ENCODE measurements around the gene DNAH2. TPM values are rescaled to one million over a fixed set of nuclear protein-coding genes. Genes with fewer than 3 reads are reported as not detected.

The DNAH2 gene
- total RNA-seq, 1 experiment from 2014 or later = 0.15 TPM

DNA sequence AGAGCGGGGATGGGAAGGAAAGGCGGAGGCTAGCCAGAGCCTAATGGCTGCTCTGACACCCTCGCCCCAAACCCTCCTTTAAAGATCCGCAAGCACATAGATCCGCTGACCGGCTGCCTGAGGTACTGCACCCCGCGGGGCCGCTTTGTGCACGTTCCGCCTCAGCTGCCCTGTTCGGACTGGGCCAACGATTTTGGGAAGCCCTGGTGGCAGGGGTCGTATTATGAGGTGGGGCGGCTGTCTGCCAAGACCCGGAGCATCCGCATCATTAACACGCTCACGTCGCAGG, 140.9 kb downstream of the DNAH2 start:
- no peak overlapping the region for H4K8ac ChIP-seq (replicated peaks; ENCODE audit: insufficient read length, low read depth, low read length)
- no peak overlapping the region for H4K5ac ChIP-seq (ENCODE audit: insufficient read length, low read depth, low read length)
- no CpG with 5 or more reads among the region's 20 CpGs for WGBS (ENCODE audit: extremely low coverage, insufficient read length, low lambda C conversion rate)
- no peak overlapping the region for H2BK120ac ChIP-seq (ENCODE audit: low read depth, low read length, poor library complexity, severe bottlenecking)
- no peak overlapping the region for H3K27ac ChIP-seq (ENCODE audit: insufficient read length, low read depth, low read length)
- no peak overlapping the region for H2AFZ ChIP-seq (ENCODE audit: low read length)
- no peak overlapping the region for H3K4ac ChIP-seq (ENCODE audit: low read depth, low read length)
- Mint-ChIP-seq H3K27me3 (ENCODE audit: low read depth) (peaks cover 10% of the 10 kb centered on the region), H3K27ac (no peak overlapping the region; a peak in 1 of 7 replicates), H3K4me1 (peaks cover 22 to 25% of the 10 kb centered on the region in 2 experiments), H3K36me3 (ENCODE audit: insufficient read depth in 1 of 3, low read depth in 3 of 3) (peaks cover 0 to 21% (median 5%) of the 10 kb centered on the region in 3 experiments; a peak in 3 of 7 replicates), H3K9me3 (0 out of 5 replicates have a peak, but pooled peaks cover 0 to 3% of the 10 kb centered on the region in 2 experiments), H3K4me3 (no peak overlapping the region)
- peak overlapping the region; percentile 97 for H3K4me2 ChIP-seq (ENCODE audit: insufficient read depth, insufficient read length, low read length)
- H3K79me1 ChIP-seq (ENCODE audit: insufficient read depth, low read depth, low read length, poor library complexity, severe bottlenecking) = no peaks in the 10 kb centered on the region
- peaks cover 29% of the 10 kb centered on the region for H3K23me2 ChIP-seq (ENCODE audit: insufficient read length, low read depth, low read length, poor library complexity, severe bottlenecking)
- no peak overlapping the region for H4K91ac ChIP-seq (ENCODE audit: insufficient read length, low read depth, low read length)
- no peak overlapping the region for H3K18ac ChIP-seq (ENCODE audit: insufficient read length, low read depth, low read length)
- H3K27me3 ChIP-seq (ENCODE audit: insufficient read depth, low read length) = peaks cover 15% of the 10 kb centered on the region; the same call in 1 of the 2 replicates
- no peak overlapping the region for H2BK20ac ChIP-seq (ENCODE audit: low read depth, low read length, poor library complexity, severe bottlenecking)
- no peak overlapping the region for H2BK15ac ChIP-seq (ENCODE audit: low read depth, low read length)
- no peaks in the 10 kb centered on the region for H3K9me3 ChIP-seq (ENCODE audit: control insufficient read depth, low read depth, low read length)
- no peak overlapping the region for H3K56ac ChIP-seq (ENCODE audit: insufficient read length, low read depth, low read length)
- H2BK5ac ChIP-seq (ENCODE audit: insufficient read length, low read length) = no peak overlapping the region
- no peak overlapping the region for H3K23ac ChIP-seq (ENCODE audit: insufficient read length, low read depth, low read length)
- no peak overlapping the region for H2BK12ac ChIP-seq (ENCODE audit: insufficient read length, low read depth, low read length)
- H3K79me2 ChIP-seq (ENCODE audit: insufficient read depth, low read length) = no peaks in the 10 kb centered on the region
- peak overlapping the region; percentile 9; the same call in 1 of the 2 replicates for H3K14ac ChIP-seq (ENCODE audit: insufficient read depth, low read length)
- H3K9ac ChIP-seq (ENCODE audit: extremely low read depth, insufficient read length, low read length) = peak overlapping the region; percentile 40
- TF ChIP-seq, protein P1, sequence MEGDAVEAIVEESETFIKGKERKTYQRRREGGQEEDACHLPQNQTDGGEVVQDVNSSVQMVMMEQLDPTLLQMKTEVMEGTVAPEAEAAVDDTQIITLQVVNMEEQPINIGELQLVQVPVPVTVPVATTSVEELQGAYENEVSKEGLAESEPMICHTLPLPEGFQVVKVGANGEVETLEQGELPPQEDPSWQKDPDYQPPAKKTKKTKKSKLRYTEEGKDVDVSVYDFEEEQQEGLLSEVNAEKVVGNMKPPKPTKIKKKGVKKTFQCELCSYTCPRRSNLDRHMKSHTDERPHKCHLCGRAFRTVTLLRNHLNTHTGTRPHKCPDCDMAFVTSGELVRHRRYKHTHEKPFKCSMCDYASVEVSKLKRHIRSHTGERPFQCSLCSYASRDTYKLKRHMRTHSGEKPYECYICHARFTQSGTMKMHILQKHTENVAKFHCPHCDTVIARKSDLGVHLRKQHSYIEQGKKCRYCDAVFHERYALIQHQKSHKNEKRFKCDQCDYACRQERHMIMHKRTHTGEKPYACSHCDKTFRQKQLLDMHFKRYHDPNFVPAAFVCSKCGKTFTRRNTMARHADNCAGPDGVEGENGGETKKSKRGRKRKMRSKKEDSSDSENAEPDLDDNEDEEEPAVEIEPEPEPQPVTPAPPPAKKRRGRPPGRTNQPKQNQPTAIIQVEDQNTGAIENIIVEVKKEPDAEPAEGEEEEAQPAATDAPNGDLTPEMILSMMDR (conservative IDR thresholded peaks at IDR 0.05) = peak; percentile 44; the same call in 1 of the 3 replicates
- H3K4me1 ChIP-seq (ENCODE audit: insufficient read depth, low read length) = no peaks in the 10 kb centered on the region; the same call in 1 of the 2 replicates
- no peak overlapping the region for H2AK5ac ChIP-seq (ENCODE audit: insufficient read length, low read length)
- no peaks in the 10 kb centered on the region for H4K20me1 ChIP-seq (ENCODE audit: control insufficient read depth, insufficient read depth, insufficient read length)
- peak; percentile 80 for DNase-seq
- no peak overlapping the region for H3T11ph ChIP-seq (ENCODE audit: low read length)
